ENCODE data around the gene ZNF283.

The ZNF283 gene

DNA sequence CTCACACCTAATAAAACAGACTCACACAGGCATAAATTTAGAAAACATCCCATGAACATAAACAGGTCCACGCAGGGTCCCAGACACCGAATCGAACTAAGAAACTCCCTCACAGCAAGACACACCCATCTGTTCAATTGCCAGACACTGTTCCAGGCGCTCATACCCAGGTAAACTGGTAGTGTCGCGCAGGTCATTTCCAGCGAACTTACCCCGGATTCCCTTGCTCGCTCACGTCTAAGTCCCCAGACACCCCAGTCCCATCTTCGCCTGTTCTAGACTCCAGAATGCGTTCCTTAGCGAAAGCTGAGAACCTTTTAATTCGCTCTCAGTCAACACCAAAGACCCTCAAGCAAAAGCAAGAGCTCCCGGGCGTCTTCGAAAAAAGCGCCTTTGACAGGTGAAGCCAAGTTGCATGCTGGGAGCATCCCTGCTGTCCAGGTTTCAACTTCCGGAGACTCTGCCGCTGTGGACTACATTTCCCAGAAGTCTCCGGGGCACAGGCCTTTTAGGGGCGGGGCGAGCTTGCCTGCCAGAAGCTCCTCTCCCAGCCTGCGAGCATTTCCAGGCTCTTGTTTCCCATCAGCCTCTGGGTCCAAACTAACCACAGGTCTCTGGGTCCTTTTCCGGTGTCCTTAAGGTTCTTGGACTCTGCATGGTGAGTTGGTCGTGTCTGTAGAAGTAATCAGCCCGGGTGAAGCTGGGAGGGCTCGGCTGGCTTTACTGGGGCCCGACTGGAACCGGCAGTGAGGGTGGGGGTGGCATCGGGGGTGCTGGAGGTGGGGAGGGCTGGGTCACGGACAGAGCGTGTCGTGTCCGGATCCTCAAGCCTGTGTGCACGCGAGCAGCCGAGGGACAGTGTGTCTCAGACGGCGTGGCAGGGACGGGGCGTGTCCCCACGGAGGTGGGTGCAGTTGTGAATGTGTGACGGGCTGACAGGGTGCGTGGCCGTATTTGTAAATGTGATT lies at the start of gene ZNF283:
TSS of gene ZNF283 (plus strand) at position 535 of the 968 bp plus-strand sequence. CDS start 6,184 bp downstream, outside the sequence.
- peak; percentile 71 to 76 for DNase-seq (ENCODE audit: low read depth in 2 of 2)

DNA sequence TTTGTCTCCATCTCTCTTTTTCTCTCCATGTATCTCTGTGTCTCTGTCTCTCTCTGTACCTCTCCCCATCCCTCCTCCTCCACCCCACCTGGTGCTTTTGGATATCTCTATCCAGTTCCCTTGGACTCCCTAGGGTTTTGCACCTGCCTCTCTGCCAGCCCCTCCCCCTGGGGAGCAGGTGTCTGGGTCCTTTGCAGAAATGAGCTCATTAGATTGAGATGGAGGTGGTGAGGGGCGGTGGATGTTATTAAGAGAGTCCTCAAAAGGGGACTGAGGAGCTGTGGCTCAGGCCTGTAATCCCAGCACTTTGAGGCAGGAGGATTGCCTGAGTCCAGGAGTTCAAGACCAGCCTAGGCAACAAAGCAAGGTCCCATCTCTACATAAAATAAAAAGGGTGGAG lies 48.5 kb upstream of the ZNF283 start:
- DNase-seq (ENCODE audit: low read depth in 2 of 2), result no peak

GRCh38 chr19:43779147-43779819 lies 47.8 kb upstream of the ZNF283 start:
- DNase-seq (ENCODE audit: low read depth in 2 of 2), result no peak

GRCh38 chr19:43779820-43780219 lies 47.3 kb upstream of the ZNF283 start:
- DNase-seq (ENCODE audit: low read depth in 2 of 2), result no peak

DNA sequence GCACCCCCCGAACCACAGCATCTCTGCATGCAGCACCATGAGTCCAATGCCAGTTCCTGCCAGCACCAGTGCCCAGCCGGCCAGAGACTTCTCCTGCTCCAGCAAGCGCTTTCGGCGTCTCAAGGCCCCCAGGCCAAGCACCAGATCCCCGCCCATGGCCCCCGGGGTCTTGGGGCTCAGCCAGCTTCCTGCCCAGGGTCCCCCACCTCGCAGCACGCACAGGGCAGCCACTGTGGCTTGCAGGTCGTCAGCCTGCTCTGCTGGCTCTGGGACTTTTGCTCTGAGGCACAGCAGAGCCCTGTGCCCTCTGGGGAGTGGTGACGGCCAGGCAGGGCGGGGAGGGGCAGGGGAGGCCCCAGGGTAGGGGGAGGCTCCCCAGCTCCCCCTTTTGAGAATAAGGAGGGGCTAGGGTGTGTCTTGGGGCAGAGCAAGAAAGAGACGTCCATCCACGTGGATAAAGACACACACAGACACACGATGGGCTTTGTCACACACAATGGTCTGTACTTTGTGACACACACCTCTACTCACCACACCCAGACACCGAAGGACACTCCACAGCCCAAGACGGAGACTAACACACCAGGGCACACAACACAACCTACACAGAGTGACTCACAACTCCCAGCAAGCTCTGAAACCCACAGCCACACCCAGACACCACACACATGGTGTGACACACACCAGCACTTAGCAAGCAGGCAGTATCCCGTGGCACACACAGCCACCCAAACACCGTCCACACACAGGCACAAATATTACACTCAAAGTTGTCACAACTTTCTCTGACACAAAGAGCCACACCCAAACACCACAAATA lies 46.2 kb upstream of the ZNF283 start, which contains the start of gene KCNN4:
TSS of gene KCNN4 (minus strand) at position 268 of the 820 bp plus-strand sequence. CDS start at position 156, 112 bp downstream.
- peak; percentile 62 to 75 for DNase-seq (ENCODE audit: low read depth in 2 of 2)

DNA sequence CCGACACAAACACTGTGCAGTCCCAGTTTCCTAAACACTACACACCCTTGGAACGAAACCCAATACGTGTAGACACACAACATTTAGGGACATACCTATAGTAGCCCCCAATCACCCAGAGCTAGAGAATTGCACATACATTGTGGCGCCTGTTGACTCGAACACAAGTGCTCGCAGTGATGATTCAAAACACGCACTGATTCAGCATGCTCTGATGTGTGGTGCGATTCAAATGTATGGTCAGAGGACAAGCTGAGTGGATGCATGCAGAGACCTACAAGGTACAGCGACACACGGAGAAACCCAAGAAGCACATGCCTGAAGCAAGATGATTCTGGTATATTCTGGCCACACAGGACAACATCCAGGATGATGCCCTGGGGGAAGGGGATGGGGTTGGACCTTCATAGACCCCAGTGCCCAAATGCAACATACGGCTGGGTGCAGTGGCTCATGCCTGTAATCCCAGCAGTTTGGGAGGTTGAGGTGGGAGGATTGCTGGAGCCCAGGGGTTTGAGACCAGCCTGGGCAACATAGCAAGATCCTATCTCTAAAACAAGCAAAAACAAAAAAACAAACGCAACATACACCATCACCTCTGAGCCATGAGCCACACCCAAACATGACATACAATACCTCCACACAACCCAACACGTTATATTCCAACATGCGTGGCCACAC lies 45.4 kb upstream of the ZNF283 start:
- no peak for DNase-seq (ENCODE audit: low read depth in 2 of 2)

- DNase-seq (ENCODE audit: low read depth in 2 of 2), result no peak
Observed at GRCh38 chr19:43782311-43782660, 44.8 kb upstream of the ZNF283 start.

DNA sequence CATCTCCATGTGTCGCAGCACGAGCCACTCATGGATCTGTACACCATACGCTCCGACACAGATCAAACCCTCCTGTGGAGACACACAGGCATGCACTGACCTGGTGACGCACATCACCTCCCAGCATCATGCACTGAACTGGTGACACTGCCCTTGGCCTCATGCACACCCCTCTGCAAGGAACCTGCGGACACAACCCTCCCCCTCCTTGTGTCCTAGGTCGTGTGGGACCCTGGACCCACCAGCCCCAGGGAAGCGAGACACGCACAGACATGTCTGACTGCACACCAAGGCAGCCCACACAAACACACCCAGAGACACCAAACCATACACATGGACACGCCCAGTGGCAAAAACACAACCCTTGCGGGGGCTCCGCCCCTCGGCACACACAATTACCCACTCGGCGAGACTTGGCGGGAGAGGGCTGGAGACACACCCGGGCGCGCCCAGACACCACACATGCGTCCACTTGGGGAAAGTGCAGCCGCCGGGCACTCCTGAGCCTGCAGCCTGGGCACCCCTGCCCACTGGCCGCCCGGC lies 44.4 kb upstream of the ZNF283 start:
- DNase-seq (ENCODE audit: low read depth in 2 of 2), result no peak

DNA sequence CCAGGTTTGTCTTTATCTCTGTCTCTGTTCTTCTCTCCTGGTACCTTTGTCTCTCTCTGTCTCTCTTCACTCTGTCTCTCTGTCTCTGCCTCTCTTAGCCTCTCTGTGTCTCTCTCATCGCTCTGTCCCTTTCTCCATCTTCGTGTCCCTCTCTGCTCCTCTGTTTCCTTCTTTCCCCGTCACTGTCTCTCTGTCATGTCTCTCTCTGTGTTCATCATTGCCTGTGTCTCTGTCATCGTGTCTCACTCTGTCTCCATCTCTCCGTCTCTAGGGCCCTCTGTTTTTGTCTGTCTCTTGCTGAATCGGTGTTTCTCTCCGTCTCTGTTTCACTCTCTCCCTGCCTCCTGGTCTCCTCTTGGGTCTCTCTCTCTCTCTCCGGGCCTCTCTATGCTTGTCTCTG lies 43.5 kb upstream of the ZNF283 start:
- DNase-seq (ENCODE audit: low read depth in 2 of 2), result no peak

DNA sequence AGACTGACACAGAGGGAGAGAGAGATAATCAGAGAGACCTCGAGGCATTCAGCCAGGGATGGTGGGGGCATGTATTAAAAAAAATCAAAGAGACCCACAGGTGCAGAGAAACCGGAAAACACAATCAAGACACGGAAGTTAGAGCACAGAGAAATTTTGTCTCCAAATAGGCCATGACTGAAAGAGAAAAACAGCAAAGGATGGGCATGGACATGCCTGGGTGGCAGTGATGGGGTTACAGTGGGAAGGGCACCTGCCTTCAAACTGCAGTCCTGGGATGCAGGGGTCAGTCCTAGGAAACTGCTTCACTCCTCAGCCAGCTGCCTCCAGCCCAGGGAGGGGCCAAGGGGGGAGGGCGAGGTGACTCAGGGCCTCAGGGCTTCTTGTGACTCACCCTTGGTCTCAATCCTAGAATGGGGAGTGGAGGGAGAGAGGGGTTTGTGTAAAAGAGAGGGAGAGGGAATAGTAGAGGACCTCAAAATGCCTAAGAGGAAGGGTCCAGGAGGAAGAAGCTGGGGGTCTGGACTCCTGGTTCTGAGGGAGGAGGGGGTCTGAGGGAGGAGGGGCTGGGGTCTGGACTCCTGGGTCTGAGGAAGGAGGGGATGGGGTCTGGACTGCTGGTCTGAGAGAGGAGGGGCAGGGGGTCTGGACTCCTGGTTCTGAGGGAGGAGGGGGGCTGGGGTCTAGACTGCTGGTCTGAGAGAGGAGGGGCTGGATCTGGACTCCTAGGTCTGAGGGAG lies 42.7 kb upstream of the ZNF283 start:
- DNase-seq (ENCODE audit: low read depth in 2 of 2), result peak in 1 of 2 donors; percentile 53

DNA sequence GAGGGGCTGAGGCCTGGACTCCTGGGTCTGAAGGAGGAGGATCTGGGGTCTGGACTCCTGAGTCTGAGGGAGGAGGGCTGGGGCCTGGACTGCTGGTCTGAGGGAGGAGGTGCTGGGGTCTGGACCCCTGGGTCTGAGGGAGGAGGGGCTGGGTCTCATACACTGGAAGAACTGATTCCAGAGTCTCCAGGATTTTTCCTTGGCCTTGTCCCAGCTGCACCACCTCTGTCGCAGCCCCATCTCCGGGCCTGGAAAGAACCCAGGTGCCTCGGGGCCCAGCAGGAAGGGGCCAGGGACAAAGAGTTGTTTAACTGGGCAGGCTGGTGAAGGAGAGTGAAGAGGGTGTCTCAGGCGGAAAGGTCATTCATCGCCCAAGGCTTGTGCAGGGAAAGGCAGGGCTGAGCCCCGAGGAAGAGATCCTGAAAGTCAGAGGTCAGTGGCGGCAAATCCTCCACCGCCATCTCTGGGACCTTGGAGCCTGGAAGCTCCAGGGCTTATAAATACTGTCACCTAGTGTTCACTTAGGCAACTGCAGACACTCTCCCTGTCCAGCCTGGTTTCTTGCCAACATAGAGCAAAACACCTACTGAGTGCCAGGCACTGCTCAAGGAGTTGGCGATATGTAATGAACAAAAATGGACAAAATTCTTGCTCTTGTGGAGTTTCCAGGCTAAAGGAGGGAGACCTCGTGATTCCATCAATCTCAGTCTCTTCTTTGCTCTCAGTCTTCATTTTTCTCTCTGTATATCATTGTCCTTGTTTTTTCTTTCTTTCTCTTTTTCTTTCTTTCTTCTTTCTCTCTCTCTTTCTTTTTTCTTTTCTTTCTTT lies 41.9 kb upstream of the ZNF283 start:
- no peak for DNase-seq (ENCODE audit: low read depth in 2 of 2)

- DNase-seq (ENCODE audit: low read depth in 2 of 2), result no peak
Observed at GRCh38 chr19:43786665-43787064, 40.5 kb upstream of the ZNF283 start.

DNA sequence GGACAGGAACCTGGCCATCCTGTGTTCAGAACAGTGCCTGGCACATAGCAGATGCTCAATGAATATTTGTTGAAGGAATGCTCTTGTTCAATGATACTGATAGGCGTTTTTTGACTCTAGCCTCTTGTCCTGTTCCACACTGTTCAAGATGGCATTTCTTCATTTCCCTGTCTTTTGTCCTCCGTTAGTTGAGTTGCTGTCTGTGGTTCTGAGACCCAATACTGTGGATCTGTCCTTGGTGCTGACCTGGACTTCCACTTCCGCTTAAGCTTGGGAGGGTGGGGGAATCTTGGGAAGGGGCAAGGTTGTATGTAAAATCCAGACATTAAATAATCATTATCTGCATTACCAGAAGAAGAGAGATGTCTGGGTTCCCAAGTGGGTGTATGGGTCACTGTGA lies 38.1 kb upstream of the ZNF283 start:
- DNase-seq (ENCODE audit: low read depth in 2 of 2), result no peak

GRCh38 chr19:43790587-43790986 lies 36.5 kb upstream of the ZNF283 start:
- DNase-seq (ENCODE audit: low read depth in 2 of 2), result no peak

- no peak for DNase-seq (ENCODE audit: low read depth in 2 of 2)
Observed at GRCh38 chr19:43797118-43797517, 30.0 kb upstream of the ZNF283 start.

- no peak for DNase-seq (ENCODE audit: low read depth in 2 of 2)
Observed at GRCh38 chr19:43797556-43797955, 29.6 kb upstream of the ZNF283 start.

DNA sequence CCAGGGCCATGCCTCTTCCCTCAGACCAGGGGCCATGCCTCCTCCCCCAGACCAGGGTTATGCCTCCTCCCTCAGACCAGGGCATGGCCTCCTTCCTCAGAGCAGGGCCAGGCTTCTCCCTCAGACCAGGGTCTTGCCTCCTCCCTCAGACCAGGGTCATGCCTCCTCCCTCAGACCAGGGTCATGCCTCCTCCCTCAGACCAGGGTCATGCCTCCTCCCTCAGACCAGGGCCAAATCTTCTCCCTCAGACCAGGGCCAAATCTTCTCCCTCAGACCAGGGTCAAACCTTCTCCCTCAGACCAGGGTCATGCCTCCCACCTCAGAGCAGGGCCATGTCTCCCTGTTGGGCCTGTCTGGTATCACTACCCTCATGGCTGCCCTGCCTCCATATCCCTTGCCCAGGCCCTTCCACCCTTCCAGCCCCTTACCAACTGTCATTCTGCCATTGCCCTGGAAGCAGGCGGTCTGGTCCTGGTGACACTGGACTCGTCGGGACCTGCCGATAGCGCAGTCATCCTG lies 29.0 kb upstream of the ZNF283 start:
- no peak for DNase-seq (ENCODE audit: low read depth in 2 of 2)

DNA sequence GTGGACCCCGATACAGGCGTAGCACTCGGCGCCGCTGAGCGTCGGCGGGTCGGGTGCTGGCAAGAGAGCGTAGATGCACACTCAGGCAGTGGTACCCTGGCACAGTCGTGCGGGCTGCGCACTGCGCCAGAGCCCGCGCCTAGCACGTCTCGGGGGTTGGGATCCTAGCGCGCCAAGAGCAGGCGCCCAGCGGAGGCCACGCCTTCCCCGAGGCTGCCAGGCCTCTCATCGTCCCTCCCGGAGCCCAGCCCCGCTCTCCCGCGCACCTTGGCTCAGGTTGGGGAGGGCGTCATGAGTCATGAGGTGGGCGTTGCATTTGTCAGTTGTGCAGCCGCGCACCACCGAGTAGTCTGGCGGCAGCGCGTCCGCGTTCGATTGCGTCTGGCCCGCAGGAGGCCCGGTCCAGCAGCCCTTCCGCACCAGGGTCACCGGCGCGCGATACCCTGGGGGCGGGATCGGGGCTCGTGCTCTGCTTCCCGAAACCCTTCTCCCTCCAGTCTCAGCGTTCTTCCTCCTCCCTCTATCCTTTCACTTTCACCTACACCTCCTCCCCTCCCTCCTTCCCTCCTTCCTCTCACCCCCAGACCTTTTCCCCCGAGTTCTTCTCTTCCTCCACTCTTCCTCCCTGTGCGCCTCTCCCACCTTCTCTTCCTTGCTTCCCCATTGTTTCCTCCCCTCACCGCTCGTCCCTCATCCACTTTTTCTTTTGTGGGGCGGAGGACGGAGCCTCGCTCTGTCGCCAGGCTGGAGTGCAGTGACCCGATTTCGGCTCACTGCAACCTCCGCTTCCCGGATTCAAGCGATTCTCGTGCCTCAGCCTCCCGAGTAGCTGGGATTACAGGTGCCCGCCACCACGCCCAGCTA lies 28.3 kb upstream of the ZNF283 start:
- peak; percentile 64 to 69 for DNase-seq (ENCODE audit: low read depth in 2 of 2)

All from stimulated activated CD8-positive, alpha-beta memory T cell treated with anti-CD3 and anti-CD28 coated beads, Interleukin-15, amount 100 ng/mL, for 48 hours (primary cell).